ENCODE measurements around the gene FILIP1L.

The FILIP1L gene

DNA sequence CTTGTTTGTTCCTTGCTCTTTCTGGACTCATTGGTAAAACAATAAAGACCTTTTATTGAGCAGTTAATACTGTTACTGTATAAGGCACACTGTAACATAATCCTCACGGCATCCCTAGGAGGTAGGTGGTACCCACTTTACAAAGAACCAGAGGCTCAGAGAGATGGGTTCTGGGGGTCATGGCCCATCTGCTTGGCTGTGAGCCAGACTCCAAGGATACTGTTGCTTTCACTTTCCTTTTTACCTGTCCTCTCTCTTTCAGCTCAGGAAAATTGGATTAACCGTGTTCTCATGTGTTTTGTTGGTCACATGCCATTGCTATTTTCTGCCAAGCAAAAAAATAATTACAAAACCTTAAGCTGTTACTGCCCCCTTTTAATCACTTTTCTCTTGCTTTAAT, 34.8 kb upstream of the FILIP1L start:
- TF ChIP-seq, protein P1, sequence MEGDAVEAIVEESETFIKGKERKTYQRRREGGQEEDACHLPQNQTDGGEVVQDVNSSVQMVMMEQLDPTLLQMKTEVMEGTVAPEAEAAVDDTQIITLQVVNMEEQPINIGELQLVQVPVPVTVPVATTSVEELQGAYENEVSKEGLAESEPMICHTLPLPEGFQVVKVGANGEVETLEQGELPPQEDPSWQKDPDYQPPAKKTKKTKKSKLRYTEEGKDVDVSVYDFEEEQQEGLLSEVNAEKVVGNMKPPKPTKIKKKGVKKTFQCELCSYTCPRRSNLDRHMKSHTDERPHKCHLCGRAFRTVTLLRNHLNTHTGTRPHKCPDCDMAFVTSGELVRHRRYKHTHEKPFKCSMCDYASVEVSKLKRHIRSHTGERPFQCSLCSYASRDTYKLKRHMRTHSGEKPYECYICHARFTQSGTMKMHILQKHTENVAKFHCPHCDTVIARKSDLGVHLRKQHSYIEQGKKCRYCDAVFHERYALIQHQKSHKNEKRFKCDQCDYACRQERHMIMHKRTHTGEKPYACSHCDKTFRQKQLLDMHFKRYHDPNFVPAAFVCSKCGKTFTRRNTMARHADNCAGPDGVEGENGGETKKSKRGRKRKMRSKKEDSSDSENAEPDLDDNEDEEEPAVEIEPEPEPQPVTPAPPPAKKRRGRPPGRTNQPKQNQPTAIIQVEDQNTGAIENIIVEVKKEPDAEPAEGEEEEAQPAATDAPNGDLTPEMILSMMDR (IDR thresholded peaks at IDR 0.05; ENCODE audit: low read depth, low read length) = no peak
- H3K4me3 ChIP-seq (ENCODE audit: low read depth, low read length) = no peak overlapping the region
- in situ Hi-C loops (cut with HindIII; ENCODE audit: low sequenced_read_pairs) = no loop called here
- no peak for DNase-seq (ENCODE audit: low read depth, low spot score)

DNA sequence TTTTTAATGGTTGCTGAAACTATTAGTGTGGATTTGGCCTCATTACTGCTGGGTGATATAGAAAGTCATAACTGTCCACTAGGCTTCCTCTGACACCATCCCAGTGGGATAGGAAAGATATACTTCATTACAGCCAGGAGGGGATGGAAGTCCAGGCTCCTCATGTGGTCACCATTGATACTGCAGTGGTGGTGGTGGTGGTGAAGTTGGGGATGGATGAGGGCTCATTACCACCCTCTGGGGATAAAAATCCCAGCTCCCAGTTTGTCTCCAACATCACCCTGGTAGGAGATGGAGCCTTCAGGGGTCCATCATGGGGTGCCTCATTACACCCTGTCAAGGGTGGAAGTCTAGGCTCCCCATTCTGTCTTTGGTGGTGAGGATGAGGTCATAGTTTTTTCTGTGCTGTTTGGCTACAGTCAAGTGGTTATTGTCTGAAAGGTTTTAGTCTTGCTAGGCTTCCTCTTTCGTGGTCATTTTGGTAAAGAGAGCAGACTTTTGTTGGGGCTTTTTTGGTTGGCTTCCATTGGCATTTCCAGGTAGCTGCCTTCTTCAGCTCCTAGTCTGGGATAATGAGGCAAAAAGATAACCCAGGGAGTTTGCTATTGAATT, 30.1 kb upstream of the FILIP1L start:
- TF ChIP-seq, protein P1 (IDR thresholded peaks at IDR 0.05; ENCODE audit: low read depth, low read length) = no peak
- no peak overlapping the region for H3K4me3 ChIP-seq (ENCODE audit: low read depth, low read length)
- in situ Hi-C loops (cut with HindIII; ENCODE audit: low sequenced_read_pairs) = no loop called here
- no peak for DNase-seq (ENCODE audit: low read depth, low spot score)

DNA sequence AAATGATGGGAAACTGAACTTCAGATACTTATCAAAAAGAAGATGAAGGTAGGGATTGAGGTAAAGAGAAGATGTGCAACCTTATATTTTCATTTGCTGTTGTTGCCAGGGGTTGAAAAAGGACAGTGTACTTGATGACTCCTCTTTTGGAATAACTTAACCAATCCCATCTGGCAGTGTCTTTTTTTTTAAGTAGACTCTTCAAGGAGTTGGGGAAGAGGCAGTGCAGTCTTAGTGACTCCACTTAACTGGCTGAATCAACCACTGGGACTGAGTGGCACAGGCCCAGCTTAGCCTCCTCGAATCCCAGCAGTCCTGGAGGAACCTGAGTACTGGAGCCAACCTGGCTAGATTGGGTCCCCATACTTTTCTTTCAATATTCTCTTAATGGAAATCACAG, 27.3 kb upstream of the FILIP1L start:
- H3K4me3 ChIP-seq (ENCODE audit: low read depth, low read length) = no peak overlapping the region
- DNase-seq (ENCODE audit: low read depth, low spot score) = no peak
- TF ChIP-seq, protein P1 (IDR thresholded peaks at IDR 0.05; ENCODE audit: low read depth, low read length) = no peak
- in situ Hi-C loops (cut with HindIII; ENCODE audit: low sequenced_read_pairs) = no loop called here

DNA sequence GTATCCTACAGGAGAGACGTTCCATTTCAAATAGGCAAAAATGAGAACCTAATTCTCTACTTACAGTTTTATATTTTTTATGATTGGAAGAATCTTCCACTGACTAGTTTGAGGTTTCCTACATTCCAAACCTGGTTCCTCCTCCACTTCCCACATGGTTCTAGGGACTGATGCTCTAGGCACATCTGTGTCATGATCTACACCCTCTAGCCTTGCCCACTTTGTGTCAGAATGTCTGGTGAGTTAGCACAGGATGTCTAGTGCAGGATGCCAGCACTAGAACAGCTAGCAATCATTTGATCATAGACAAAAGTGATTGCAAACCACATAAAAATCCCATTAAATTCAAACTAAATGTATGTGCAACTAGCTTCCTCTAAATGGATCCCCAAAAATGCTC, 26.7 kb upstream of the FILIP1L start:
- no peak overlapping the region for H3K4me3 ChIP-seq (ENCODE audit: low read depth, low read length)
- in situ Hi-C loops (cut with HindIII; ENCODE audit: low sequenced_read_pairs) = no loop called here
- TF ChIP-seq, protein P1 (IDR thresholded peaks at IDR 0.05; ENCODE audit: low read depth, low read length) = no peak
- DNase-seq (ENCODE audit: low read depth, low spot score) = no peak

DNA sequence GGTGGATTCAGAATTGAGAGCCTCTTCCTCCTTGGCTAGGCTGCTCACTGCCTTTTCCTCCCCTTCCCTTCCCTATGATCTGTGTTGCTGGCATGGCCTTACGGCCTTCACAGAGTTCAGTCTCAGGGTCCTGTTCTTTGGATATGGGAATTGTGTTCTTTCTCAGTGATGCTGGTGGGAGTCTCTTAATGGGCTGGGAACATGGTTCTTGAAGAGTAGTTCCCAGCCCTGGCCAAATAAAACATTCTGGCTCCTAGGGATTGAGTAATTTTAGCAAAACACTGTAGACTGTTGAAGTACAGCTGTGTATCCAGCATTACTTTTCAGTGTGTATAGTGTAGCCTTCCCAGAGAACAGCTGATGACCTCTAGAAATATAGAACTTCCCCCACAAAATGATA, 22.6 kb upstream of the FILIP1L start:
- TF ChIP-seq, protein P1 (IDR thresholded peaks at IDR 0.05; ENCODE audit: low read depth, low read length) = no peak
- DNase-seq (ENCODE audit: low read depth, low spot score) = no peak
- H3K4me3 ChIP-seq (ENCODE audit: low read depth, low read length) = no peak overlapping the region
- in situ Hi-C loops (cut with HindIII; ENCODE audit: low sequenced_read_pairs) = no loop called here

DNA sequence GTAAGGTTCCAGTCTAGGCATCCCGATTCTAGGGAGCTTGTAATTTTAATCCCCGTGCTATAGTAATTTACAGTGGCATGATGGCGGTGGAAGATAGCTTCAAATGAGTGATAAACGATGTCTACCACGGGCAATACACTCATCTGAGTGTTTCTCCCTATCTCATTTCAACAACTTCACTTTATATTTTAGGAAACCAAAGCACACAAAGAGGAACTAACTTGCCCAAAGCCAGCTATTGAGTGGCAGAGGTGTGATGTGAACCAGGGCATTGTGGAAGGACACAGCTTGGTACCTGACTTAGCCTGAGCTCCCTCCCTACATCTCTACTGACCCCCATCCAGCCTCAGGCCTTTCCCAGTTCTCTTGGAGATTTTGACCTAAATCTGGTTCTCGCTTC, 16.9 kb upstream of the FILIP1L start:
- in situ Hi-C loops (cut with HindIII; ENCODE audit: low sequenced_read_pairs) = no loop called here
- no peak for DNase-seq (ENCODE audit: low read depth, low spot score)
- H3K4me3 ChIP-seq (ENCODE audit: low read depth, low read length) = no peak overlapping the region

More for the DNA sequence above, 16.9 kb upstream of the FILIP1L start:
- TF ChIP-seq, protein P1 (IDR thresholded peaks at IDR 0.05; ENCODE audit: low read depth, low read length) = no peak
